D721Med (cell line): ENCODE measurements around the gene UBE3B.

Experiments used
- DNase-seq: peaks from one replicate; pipeline ENCODE4 v3.0.0; 2011; ENCODE audit warnings: low spot score; ENCODE audit not compliant: insufficient read length
- FAIRE-seq: peaks from 2 replicates; lab custom pipeline; 2011; peaks lifted over from hg19 to GRCh38; lab: Jason Lieb, UNC
- TF ChIP-seq, protein P1 (sequence below): IDR thresholded peaks from 2 replicates; pipeline ENCODE4 v1.5.1; 2012; ENCODE audit warnings: mild to moderate bottlenecking, control low read depth; ENCODE audit not compliant: insufficient read depth; ENCODE audit errors: missing control alignments

UBE3B gene

GRCh38 chr12:109482491-109482890, 5.1 kb downstream of the UBE3B start:
- no peak for DNase-seq
- TF ChIP-seq, protein P1, sequence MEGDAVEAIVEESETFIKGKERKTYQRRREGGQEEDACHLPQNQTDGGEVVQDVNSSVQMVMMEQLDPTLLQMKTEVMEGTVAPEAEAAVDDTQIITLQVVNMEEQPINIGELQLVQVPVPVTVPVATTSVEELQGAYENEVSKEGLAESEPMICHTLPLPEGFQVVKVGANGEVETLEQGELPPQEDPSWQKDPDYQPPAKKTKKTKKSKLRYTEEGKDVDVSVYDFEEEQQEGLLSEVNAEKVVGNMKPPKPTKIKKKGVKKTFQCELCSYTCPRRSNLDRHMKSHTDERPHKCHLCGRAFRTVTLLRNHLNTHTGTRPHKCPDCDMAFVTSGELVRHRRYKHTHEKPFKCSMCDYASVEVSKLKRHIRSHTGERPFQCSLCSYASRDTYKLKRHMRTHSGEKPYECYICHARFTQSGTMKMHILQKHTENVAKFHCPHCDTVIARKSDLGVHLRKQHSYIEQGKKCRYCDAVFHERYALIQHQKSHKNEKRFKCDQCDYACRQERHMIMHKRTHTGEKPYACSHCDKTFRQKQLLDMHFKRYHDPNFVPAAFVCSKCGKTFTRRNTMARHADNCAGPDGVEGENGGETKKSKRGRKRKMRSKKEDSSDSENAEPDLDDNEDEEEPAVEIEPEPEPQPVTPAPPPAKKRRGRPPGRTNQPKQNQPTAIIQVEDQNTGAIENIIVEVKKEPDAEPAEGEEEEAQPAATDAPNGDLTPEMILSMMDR = no peak
- FAIRE-seq = no peak

GRCh38 chr12:109482894-109483293, 5.5 kb downstream of the UBE3B start:
- TF ChIP-seq, protein P1 = no peak
- FAIRE-seq (no peak), DNase-seq (no peak)

- FAIRE-seq (no peak), DNase-seq (no peak)
- TF ChIP-seq, protein P1 = no peak
These were observed 5.9 kb downstream of the UBE3B start for GRCh38 chr12:109483346-109483745.

DNA sequence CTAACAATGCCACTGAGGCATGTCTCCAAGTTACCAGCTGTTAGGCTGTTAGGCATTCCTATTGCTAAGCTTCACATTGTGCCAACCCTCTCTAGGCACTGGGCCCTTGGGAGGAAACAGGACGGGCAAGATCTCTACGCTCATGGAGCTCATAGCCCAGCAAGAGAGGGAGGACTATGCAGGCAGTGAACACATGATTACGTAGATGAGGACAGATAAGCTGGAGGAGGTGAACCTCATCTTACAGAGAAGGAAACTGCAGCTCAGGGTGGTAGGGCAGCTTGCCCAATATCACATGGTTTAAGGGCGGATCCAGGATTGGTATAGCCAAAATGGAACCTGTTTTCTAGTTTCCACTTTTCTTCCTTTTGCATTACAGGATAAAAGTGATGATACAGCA, 7.8 kb downstream of the UBE3B start:
- FAIRE-seq (no peak), DNase-seq (no peak)
- TF ChIP-seq, protein P1 = no peak

- TF ChIP-seq, protein P1 = no peak
- FAIRE-seq (no peak), DNase-seq (no peak)
These were observed 10.0 kb downstream of the UBE3B start for GRCh38 chr12:109487181-109488050.

- TF ChIP-seq, protein P1 = no peak
- DNase-seq (no peak), FAIRE-seq (no peak)
These were observed 10.7 kb downstream of the UBE3B start for GRCh38 chr12:109488051-109488665.
